Measurements from ENCODE around the gene RNF151.
A peak's percentile ranks its signal among the peaks of the same experiment; 100 is the strongest.

The RNF151 gene

DNA sequence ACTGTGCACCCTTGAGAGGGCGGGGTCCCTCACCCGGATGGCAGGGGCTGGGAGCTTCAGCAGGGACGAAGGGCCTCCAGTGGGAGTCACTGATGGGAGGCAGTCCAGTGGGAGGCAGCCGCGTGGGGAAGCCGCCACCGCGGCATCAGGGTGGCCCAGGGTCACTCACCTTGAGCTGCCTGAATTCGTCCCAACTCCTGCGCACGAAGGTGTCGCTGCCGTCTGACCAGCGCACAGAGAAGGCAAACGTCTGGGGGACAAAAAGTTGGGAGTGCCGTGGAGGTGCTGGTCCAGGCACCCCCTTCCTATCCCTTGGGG lies 14.1 kb downstream of the RNF151 start:
- no peak overlapping the region for H3K4me3 ChIP-seq (ENCODE audit: low read depth, low read length)

DNA sequence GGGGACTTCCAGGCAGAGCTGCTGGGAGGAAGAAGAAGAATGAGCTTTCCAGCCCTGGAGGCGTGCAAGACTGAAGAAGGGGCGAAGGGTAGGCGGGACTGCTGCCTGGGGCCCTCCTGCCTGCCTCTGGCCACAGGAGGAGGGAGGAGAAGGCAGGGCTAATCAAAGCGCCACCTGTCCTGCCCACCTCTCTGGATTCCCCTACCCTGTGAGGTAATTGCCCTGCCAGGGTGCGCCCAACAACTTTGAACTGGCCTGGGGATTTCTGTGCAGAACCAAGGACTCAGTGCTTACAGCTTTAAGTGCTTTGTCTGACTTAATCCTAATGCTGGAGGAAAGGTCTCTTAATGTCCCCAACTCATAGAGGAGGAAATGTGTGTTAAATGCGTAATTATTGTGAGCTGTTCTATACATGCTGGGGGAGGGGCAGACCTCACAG lies 14.8 kb downstream of the RNF151 start, which contains the start of gene NOXO1:
Gene NOXO1 (minus strand): TSS at position 72 of the 439 bp plus-strand sequence. CDS start 290 bp downstream, outside the sequence.
- ChIA-PET CTCF (interaction anchor here (0.6 to 16.4 kb wide), 6 partner anchors 8 to 159 kb away, joined by 3 to 163 read pairs (median 6); partner anchors contain the start of gene TBL3), POLR2A (interaction anchor here (0.7 to 3.5 kb wide), 5 partner anchors 10 to 174 kb away, joined by 3 to 23 read pairs (median 9); partner anchors contain the start of genes RPS2, TBL3 and TRAF7)
- no peak for DNase-seq (ENCODE audit: low read depth, low spot score)
- TF ChIP-seq, protein P1, sequence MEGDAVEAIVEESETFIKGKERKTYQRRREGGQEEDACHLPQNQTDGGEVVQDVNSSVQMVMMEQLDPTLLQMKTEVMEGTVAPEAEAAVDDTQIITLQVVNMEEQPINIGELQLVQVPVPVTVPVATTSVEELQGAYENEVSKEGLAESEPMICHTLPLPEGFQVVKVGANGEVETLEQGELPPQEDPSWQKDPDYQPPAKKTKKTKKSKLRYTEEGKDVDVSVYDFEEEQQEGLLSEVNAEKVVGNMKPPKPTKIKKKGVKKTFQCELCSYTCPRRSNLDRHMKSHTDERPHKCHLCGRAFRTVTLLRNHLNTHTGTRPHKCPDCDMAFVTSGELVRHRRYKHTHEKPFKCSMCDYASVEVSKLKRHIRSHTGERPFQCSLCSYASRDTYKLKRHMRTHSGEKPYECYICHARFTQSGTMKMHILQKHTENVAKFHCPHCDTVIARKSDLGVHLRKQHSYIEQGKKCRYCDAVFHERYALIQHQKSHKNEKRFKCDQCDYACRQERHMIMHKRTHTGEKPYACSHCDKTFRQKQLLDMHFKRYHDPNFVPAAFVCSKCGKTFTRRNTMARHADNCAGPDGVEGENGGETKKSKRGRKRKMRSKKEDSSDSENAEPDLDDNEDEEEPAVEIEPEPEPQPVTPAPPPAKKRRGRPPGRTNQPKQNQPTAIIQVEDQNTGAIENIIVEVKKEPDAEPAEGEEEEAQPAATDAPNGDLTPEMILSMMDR (IDR thresholded peaks at IDR 0.05; ENCODE audit: insufficient read depth, low read length, missing control alignments), result no peak
- H3K4me3 ChIP-seq (ENCODE audit: low read depth, low read length), result no peak within 1 kb of the TSS

More for the DNA sequence above, 14.1 kb downstream of the RNF151 start:
- ChIA-PET POLR2A (interaction anchor here (1.4 to 3.5 kb wide), 3 partner anchors 16 to 175 kb away, joined by 4 to 23 read pairs (median 9); partner anchors contain the start of genes RPS2 and TRAF7), CTCF (interaction anchor here (0.6 to 16.4 kb wide), 5 partner anchors 9 to 160 kb away, joined by 3 to 163 read pairs (median 5); partner anchors contain the start of gene TBL3)
- TF ChIP-seq, protein P1 (IDR thresholded peaks at IDR 0.05; ENCODE audit: insufficient read depth, low read length, missing control alignments), result no peak
- no peak for DNase-seq (ENCODE audit: low read depth, low spot score)

DNA sequence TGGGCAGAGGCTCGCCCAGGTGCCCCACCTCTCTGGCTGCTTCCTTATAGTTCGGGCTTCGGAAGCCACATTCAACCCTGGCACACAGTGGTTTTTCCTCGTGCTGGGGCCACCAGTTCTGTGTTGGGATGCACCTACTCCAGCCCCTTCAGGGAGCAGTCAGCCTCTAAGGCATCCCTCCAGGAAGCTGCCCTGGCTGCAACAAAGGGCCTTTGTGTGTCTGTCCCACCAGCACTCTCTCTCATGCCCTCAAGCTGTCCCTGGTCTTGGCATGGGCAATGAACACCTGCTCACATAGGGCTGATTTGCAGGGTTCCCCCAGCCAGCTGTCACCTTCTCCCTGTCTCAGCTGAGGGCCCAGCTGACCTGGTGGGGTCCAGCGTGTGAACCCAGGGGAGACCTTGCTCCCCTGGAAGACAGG lies 15.4 kb downstream of the RNF151 start:
- TF ChIP-seq, protein P1 (IDR thresholded peaks at IDR 0.05; ENCODE audit: insufficient read depth, low read length, missing control alignments), result no peak
- CTCF ChIA-PET, result interaction anchor here (0.6 to 16.4 kb wide), 5 partner anchors 9 to 158 kb away, joined by 3 to 163 read pairs (median 7); partner anchors contain the start of gene TBL3
- POLR2A ChIA-PET, result interaction anchor here (1.9 to 3.5 kb wide), 3 partner anchors 10 to 173 kb away, joined by 9 to 23 read pairs (median 9); partner anchors contain the start of genes RPS2, TBL3 and TRAF7
- H3K4me3 ChIP-seq (ENCODE audit: low read depth, low read length), result no peak overlapping the region
- no peak for DNase-seq (ENCODE audit: low read depth, low spot score)

DNA sequence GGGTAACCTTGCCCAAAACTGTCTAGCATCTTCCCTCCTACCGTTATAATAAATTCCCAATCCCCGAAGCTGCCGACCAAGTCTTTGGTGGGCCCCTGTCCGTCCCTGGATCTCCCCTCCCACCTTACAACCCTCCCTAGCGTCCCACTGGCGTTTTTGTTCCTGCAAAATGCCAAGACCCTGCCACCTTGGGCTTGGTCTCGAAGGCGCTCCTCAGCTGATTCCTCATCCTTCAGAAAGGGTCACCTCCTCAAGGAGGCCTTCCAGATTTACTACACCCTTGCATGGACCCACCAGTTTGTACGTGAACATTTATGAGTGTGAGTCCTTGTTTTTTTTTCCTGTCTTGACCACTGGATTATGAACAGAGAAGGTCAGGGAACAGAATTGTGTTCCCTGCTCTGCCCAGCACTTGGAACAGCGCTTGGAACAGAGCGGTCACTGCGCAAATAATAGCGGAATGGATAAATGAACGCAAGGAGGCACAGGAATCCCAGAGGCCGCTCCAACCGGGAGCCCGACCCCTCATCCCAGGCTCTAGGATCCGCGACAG lies 16.4 kb downstream of the RNF151 start:
- TF ChIP-seq, protein P1 (IDR thresholded peaks at IDR 0.05; ENCODE audit: insufficient read depth, low read length, missing control alignments), result no peak
- DNase-seq (ENCODE audit: low read depth, low spot score), result no peak
- H3K4me3 ChIP-seq (ENCODE audit: low read depth, low read length), result peak overlapping the region; percentile 71
- POLR2A ChIA-PET, result interaction anchor here (0.5 to 3.5 kb wide), 4 partner anchors 11 to 25 kb away, joined by 3 to 23 read pairs (median 6); partner anchors contain the start of genes RPS2 and TBL3
- CTCF ChIA-PET, result interaction anchor here (1.3 to 16.4 kb wide), 5 partner anchors 10 to 157 kb away, joined by 3 to 163 read pairs (median 7); partner anchors contain the start of gene TBL3

DNA sequence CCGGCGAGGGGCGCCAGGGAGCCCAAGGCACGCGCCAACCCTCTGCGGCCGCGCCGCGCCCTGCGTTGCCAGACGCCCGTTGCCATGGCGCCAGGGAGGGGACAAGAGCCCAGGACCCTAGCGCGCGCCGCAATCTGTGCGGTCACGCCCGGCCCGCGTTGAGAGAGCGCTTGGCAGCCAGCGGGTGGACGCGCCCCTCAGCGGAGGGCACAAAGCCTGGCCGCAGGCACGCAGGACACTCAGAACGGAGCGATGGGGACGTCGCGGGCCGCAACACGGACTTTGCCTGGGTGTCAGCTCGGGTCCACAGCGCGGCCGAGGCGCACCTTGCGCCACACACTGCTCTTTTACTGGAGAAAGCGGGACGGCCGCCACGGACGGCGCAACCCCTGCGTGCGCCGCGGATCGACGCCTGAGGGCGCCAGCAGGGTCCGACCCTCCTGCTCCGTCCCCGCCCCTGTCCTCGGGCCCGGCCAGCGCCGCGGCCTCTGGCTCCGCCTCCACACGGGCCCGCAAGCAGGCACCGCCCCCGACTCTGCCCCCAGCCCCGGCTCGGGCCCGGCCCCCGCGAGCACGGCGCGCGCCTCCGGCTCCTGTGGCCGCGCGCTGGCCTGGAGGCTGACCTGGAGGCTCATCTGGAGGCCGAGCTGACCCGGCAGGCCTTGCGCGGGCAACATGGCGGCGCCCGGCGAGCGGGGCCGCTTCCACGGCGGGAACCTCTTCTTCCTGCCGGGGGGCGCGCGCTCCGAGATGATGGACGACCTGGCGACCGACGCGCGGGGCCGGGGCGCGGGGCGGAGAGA lies 17.1 kb downstream of the RNF151 start, which contains the start of gene GFER:
Gene GFER (plus strand): TSS at position 650 of the 803 bp plus-strand sequence. CDS start 26 bp downstream, at position 676.
- peak; percentile 26 for DNase-seq (ENCODE audit: low read depth, low spot score)
- ChIA-PET POLR2A (interaction anchor here (0.5 to 2.5 kb wide), 7 partner anchors 12 to 157 kb away, joined by 3 to 9 read pairs (median 4); partner anchors contain the start of genes RPS2 and TBL3), CTCF (interaction anchor here (0.5 to 16.4 kb wide), 8 partner anchors 10 to 162 kb away, joined by 3 to 163 read pairs (median 6); partner anchors contain the start of gene TBL3)
- peak within 1 kb of the TSS; percentile 71 for H3K4me3 ChIP-seq (ENCODE audit: low read depth, low read length)
- TF ChIP-seq, protein P1 (IDR thresholded peaks at IDR 0.05; ENCODE audit: insufficient read depth, low read length, missing control alignments), result peak; percentile 66
